Effector memory CD8-positive, alpha-beta T cell (primary cell): ENCODE data around the gene ODF2L.

Experiments
- ATAC-seq: fragments of 150-1000 bp; cut with Tn5 transposase; replicated peaks from 2 replicates; pipeline ENCODE4 v1.10.0; 2021; ENCODE audit warnings: mild to moderate bottlenecking, moderate library complexity
- DNase-seq, 3 experiments: peaks; one replicate each; pipeline ENCODE4 v3.0.0; 2021
- H3K27ac Mint-ChIP-seq, 2 donors: one replicate each; pipeline ENCODE4 v1.8.0; 2022; ENCODE audit warnings: mild to moderate bottlenecking in 2 of 2, mixed read lengths in 2 of 2, moderate library complexity in 2 of 2
- H3K27me3 Mint-ChIP-seq, 2 donors: one replicate each; pipeline ENCODE4 v1.8.0; 2022; ENCODE audit warnings: mixed read lengths in 2 of 2
- H3K36me3 Mint-ChIP-seq: one replicate; pipeline ENCODE4 v1.8.0; 2022; ENCODE audit warnings: mild to moderate bottlenecking, moderate library complexity, mixed read lengths; ENCODE audit not compliant: insufficient read depth
- H3K4me1 Mint-ChIP-seq, 2 donors: one replicate each; pipeline ENCODE4 v1.8.0; 2022; ENCODE audit warnings: low read depth in 2 of 2, mixed read lengths in 2 of 2
- H3K4me3 Mint-ChIP-seq, 2 donors: one replicate each; pipeline ENCODE4 v1.8.0; 2022; ENCODE audit warnings: mild to moderate bottlenecking in 2 of 2, mixed read lengths in 2 of 2, moderate library complexity in 2 of 2
- H3K9me3 Mint-ChIP-seq, 2 donors: one replicate each; pipeline ENCODE4 v1.8.0; 2022; ENCODE audit warnings: mixed read lengths in 2 of 2

The ODF2L gene

DNA sequence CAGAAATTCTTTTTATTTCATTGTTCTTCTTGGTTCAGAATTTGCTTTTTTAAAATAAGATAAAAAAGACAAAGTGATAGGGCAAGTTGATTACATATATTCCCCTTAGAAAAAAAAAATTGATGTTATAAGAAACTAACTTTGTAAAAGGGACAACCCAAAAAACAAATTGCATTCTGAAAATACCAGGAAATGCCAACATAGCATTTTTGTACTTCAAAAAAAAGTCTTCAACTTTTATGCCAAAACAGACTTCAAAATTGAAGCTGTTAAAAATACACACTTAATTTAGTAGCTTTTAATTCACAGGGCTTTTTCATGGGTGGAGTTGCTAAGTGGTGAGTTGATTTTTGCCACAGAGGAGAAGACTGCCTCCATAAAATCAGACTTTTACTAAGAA lies 70.9 kb downstream of the ODF2L start:
- Mint-ChIP-seq H3K27me3 (peaks cover 5 to 12% of the 10 kb centered on the region in 2 donors), H3K27ac (no peak overlapping the region), H3K4me3 (no peak overlapping the region), H3K9me3 (peaks cover 0 to 3% of the 10 kb centered on the region in 2 donors), H3K36me3 (no peaks in the 10 kb centered on the region), H3K4me1 (no peaks in the 10 kb centered on the region)
- no peak for ATAC-seq
- DNase-seq = no peak

DNA sequence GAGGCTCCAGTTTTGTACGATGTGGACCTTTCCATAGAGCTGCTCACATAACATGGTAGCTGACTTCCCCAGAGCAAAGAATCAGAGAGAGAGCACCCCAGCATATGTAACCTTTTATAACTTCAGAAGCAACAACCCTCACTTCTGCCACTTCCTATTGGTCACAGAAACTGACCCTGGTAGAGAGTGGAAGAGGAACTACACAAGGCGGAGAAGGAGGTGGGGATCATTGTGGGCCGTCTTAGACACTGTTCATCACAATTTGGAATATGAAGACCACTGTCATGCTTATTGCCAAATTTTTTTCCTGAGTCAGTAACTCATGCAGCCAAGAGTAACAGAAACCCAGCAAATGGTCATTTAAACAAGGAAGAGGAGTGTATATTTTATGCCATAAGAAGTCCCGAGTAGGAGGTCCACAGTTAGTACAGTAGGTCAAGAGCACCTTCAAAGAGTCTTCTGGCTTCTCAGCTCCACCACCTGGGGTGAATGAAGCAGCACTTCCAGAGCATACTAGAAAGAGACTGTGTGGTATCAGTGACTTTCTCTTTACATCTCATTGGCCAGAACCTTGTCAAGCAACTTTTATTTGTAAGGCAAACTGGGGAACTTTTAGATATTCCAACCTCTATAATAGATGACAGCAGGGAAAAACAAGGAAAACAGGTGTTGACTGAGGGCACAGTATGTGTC lies 71.8 kb downstream of the ODF2L start:
- Mint-ChIP-seq H3K4me1 (no peaks in the 10 kb centered on the region), H3K4me3 (no peak overlapping the region), H3K9me3 (no peaks in the 10 kb centered on the region), H3K36me3 (no peaks in the 10 kb centered on the region), H3K27me3 (peaks cover 0 to 7% of the 10 kb centered on the region in 2 donors), H3K27ac (no peak overlapping the region)
- ATAC-seq (no peak), DNase-seq (no peak)

DNA sequence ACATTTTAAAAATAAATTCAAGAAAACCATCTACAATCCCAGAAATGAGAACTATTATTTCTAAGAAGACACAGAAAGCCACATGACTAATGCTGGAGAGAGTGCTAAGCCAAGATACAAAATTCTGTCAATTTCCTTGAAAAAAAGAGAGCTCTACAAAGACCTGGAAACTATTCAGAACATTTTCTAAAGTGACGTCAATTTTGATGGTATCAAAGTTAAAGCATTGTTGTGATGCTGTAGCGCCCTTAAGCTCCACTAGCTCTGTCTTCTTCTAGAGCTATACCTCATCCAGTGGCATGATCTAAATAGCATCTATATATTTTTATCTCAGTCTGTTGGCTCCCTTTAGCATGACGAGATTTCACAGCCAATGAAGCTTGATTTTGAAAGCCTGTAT lies 73.9 kb downstream of the ODF2L start:
- H3K4me1 Mint-ChIP-seq = no peaks in the 10 kb centered on the region
- H3K27me3 Mint-ChIP-seq = peaks cover 0 to 3% of the 10 kb centered on the region in 2 donors
- H3K27ac Mint-ChIP-seq = no peak overlapping the region
- DNase-seq (no peak), ATAC-seq (no peak)
- no peaks in the 10 kb centered on the region for H3K36me3 Mint-ChIP-seq
- H3K9me3 Mint-ChIP-seq = no peaks in the 10 kb centered on the region
- no peak overlapping the region for H3K4me3 Mint-ChIP-seq

DNA sequence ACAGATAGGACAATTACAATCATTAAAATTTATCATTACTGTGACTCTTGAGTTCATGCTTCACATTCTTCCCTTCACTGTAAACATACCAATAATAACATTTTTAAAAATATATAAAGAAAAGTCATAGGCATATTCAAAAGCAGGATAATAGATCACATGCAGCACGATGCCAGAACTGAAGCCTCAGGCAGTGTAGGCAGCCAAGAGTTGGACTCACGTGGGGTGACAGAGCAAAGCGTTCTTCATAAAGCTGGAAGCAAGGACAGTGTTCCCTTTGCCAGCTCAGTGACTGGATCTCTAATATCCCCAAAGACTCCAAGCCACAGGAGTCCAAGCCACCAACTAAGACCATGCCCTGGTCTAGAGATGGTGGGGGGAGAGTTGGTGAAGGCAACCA lies 77.7 kb downstream of the ODF2L start:
- no peak for DNase-seq
- Mint-ChIP-seq H3K27me3 (no peaks in the 10 kb centered on the region), H3K4me1 (no peaks in the 10 kb centered on the region), H3K9me3 (no peaks in the 10 kb centered on the region), H3K36me3 (no peaks in the 10 kb centered on the region), H3K27ac (no peak overlapping the region), H3K4me3 (no peak overlapping the region)
- no peak for ATAC-seq

DNA sequence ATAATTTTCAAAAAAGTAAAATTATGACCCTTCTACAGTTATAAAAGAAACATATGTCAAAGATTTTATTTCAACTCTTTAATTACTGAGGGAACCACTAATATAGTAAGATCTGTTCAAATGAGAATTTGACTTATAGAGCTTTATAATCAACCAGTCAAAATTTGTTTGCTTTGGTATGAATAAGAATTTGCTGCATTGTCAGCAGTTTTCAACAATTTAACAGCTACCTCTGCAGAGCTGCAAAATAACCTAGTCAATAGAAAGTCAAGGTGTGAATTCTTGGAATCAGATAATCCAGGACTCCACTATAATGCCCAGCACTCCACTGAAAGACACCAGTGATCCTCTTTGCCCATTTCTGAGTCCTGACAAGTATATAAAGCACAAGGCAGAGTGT lies 78.2 kb downstream of the ODF2L start:
- Mint-ChIP-seq H3K36me3 (no peaks in the 10 kb centered on the region), H3K4me1 (no peaks in the 10 kb centered on the region), H3K4me3 (no peak overlapping the region), H3K9me3 (no peaks in the 10 kb centered on the region), H3K27me3 (no peaks in the 10 kb centered on the region), H3K27ac (no peak overlapping the region)
- no peak for ATAC-seq
- DNase-seq = no peak

DNA sequence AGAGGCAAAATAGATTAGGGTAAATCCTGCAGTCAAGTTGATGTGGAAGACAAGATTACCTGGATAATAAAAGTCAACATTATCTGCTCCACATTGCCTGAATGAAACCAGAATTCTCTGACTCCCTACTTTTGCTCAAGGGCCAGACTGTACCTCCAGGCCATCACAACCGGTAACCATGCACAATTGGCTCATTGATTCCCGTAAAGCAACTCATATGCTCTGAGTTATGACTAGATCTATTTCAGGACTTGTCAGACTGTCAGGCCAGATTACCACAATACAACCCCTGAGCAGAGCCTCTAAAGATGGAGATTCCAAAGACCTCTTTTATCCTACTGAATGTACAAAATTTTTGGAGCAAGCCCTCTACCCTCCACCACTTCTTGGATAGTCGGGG lies 90.4 kb downstream of the ODF2L start:
- peaks cover 0 to 6% of the 10 kb centered on the region in 2 donors for H3K27me3 Mint-ChIP-seq
- no peak for ATAC-seq
- H3K27ac Mint-ChIP-seq = no peak overlapping the region
- H3K36me3 Mint-ChIP-seq = no peaks in the 10 kb centered on the region
- peaks cover 2 to 7% of the 10 kb centered on the region in 2 donors for H3K9me3 Mint-ChIP-seq
- H3K4me1 Mint-ChIP-seq = no peaks in the 10 kb centered on the region
- H3K4me3 Mint-ChIP-seq = no peak overlapping the region
- no peak for DNase-seq

DNA sequence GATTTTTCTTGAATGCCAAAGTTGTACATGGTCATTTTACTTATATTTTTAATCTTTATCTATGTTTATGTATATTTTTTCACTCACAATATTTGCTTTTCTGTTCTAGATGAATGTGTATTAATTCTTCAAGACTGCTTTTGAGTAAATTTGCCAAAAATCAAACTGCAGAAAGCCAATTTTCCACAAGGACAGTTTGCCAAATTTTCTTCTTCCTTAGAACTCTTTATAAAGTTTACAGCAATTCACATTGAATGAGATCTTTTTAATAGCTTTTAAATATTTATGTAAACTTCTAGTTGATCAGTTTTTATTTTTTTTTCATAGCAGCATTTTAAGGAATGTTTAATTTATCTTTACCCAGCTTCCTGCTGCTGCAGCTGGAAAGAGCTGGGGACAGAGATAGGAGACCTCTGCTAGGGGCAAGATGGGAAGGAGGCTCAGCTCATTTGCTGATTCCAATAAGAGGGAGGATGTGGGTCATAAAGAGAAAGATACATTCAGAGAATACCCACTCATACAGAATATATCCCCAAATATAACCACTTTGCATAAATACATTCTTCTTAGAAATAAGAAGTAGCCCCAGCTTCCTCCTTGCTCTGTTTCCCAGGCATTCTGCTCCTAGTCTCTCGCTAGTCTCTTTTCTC lies 93.0 kb downstream of the ODF2L start:
- H3K4me1 Mint-ChIP-seq = no peaks in the 10 kb centered on the region
- H3K36me3 Mint-ChIP-seq = no peaks in the 10 kb centered on the region
- H3K9me3 Mint-ChIP-seq = peaks cover 2 to 28% of the 10 kb centered on the region in 2 donors
- no peak overlapping the region for H3K4me3 Mint-ChIP-seq
- peaks cover 0 to 6% of the 10 kb centered on the region in 2 donors for H3K27me3 Mint-ChIP-seq
- no peak overlapping the region for H3K27ac Mint-ChIP-seq
- ATAC-seq = no peak
- DNase-seq = no peak
